GM12865 (cell line): ENCODE data around the gene TNK2.
"Not testable (repeated sequence)": the region's sequence is repeated elsewhere in the genome, so short reads cannot be mapped to it uniquely, and the experiment has no call there.

ENCODE experiments used
- DNase-seq: peaks from one replicate; pipeline ENCODE4 v3.0.0; 2010; ENCODE audit warnings: low read depth
- H3K4me3 ChIP-seq: 2 replicates; pipeline ENCODE4 v1.5.1; 2011; ENCODE audit warnings: mild to moderate bottlenecking, low read depth, low read length, control low read depth
- CTCF ChIP-seq: IDR thresholded peaks from 2 replicates; pipeline ENCODE4 v1.5.1; 2011; ENCODE audit warnings: low read length, control low read depth, low read depth, inconsistent platforms; ENCODE audit not compliant: insufficient read depth; ENCODE audit errors: missing control alignments

TNK2 gene

GRCh38 chr3:195876297-195877064 is 31.9 kb downstream of the TNK2 start:
- TF ChIP-seq CTCF = no peak
- H3K4me3 ChIP-seq = no peak overlapping the region
- no peak for DNase-seq

GRCh38 chr3:195875482-195876236 is 32.7 kb downstream of the TNK2 start:
- TF ChIP-seq CTCF = no peak
- H3K4me3 ChIP-seq = no peak overlapping the region
- DNase-seq = no peak

GRCh38 chr3:195873971-195874370 is 34.4 kb downstream of the TNK2 start:
- TF ChIP-seq CTCF = no peak
- DNase-seq = no peak
- no peak overlapping the region for H3K4me3 ChIP-seq

- no peak for DNase-seq
- H3K4me3 ChIP-seq = no peak overlapping the region
- no peak for TF ChIP-seq CTCF
Observed at GRCh38 chr3:195873281-195873887, 35.0 kb downstream of the TNK2 start.

- no peak for TF ChIP-seq CTCF
- DNase-seq = no peak
- no peak overlapping the region for H3K4me3 ChIP-seq
Observed at GRCh38 chr3:195872800-195873199, 35.6 kb downstream of the TNK2 start.

GRCh38 chr3:195872097-195872496 is 36.3 kb downstream of the TNK2 start:
- no peak for DNase-seq
- H3K4me3 ChIP-seq = no peak overlapping the region
- TF ChIP-seq CTCF = no peak

- not testable (repeated sequence) for DNase-seq, H3K4me3 ChIP-seq
Observed at GRCh38 chr3:195871686-195872085, 36.7 kb downstream of the TNK2 start.
